Calu3 (cell line): ENCODE measurements around the gene OGFOD3. TPM values are rescaled to one million over a fixed set of nuclear protein-coding genes. Genes with fewer than 3 reads are reported as not detected.
"Not testable (repeated sequence)": the region's sequence is repeated elsewhere in the genome, so short reads cannot be mapped to it uniquely, and the experiment has no call there.

Source experiments
- BruUV-seq: library from RNA; stranded (reverse); fragments of 400-500 nt; replicated peaks from 2 replicates; lab custom pipeline; 2021; lab: Mats Ljungman, UMichigan
- CTCF ChIA-PET: fragments of 300-600 bp; sonication (Branson Sonifier 250); formaldehyde crosslinking; loops from one replicate; lab custom pipeline; 2022; ENCODE audit warnings: antibody characterized with exemption; lab: Charles Lee
- DNase-seq: peaks from one replicate; pipeline ENCODE4 v3.0.0; 2022
- H3K27ac Mint-ChIP-seq: one replicate; pipeline ENCODE4 v1.8.0; 2022; ENCODE audit warnings: mixed read lengths; ENCODE audit not compliant: unreplicated experiment
- H3K27me3 Mint-ChIP-seq: one replicate; pipeline ENCODE4 v1.8.0; 2022; ENCODE audit warnings: mixed read lengths; ENCODE audit not compliant: unreplicated experiment
- H3K36me3 Mint-ChIP-seq: one replicate; pipeline ENCODE4 v1.8.0; 2022; ENCODE audit warnings: mild to moderate bottlenecking, moderate library complexity, mixed read lengths; ENCODE audit not compliant: insufficient read depth, unreplicated experiment
- H3K4me1 Mint-ChIP-seq: one replicate; pipeline ENCODE4 v1.8.0; 2022; ENCODE audit warnings: mild to moderate bottlenecking, low read depth, mixed read lengths; ENCODE audit not compliant: unreplicated experiment
- H3K4me3 Mint-ChIP-seq: one replicate; pipeline ENCODE4 v1.8.0; 2022; ENCODE audit warnings: mild to moderate bottlenecking, low read depth, moderate library complexity, mixed read lengths; ENCODE audit not compliant: unreplicated experiment
- H3K9me3 Mint-ChIP-seq: one replicate; pipeline ENCODE4 v1.8.0; 2022; ENCODE audit warnings: low read depth, mixed read lengths; ENCODE audit not compliant: unreplicated experiment
- intact Hi-C: fragments of 100-400 bp; cut with micrococcal nuclease; formaldehyde crosslinking; loops from one replicate; pipeline ENCODE4 v1.10.0; 2022; ENCODE audit not compliant: unreplicated experiment
- total RNA-seq: library from RNA; stranded (reverse); gene quantifications from 2 replicates; pipeline ENCODE4 v1.2.3, GENCODE V29; 2022
- TF ChIP-seq, protein P1 (sequence below): fragments of 200-600 bp; IDR thresholded peaks from one replicate; pipeline ENCODE4 v1.8.0; 2022; ENCODE audit warnings: antibody characterized with exemption; ENCODE audit not compliant: unreplicated experiment

The OGFOD3 gene
- total RNA-seq, 1 experiment from 2014 or later, result 29.0 TPM

DNA sequence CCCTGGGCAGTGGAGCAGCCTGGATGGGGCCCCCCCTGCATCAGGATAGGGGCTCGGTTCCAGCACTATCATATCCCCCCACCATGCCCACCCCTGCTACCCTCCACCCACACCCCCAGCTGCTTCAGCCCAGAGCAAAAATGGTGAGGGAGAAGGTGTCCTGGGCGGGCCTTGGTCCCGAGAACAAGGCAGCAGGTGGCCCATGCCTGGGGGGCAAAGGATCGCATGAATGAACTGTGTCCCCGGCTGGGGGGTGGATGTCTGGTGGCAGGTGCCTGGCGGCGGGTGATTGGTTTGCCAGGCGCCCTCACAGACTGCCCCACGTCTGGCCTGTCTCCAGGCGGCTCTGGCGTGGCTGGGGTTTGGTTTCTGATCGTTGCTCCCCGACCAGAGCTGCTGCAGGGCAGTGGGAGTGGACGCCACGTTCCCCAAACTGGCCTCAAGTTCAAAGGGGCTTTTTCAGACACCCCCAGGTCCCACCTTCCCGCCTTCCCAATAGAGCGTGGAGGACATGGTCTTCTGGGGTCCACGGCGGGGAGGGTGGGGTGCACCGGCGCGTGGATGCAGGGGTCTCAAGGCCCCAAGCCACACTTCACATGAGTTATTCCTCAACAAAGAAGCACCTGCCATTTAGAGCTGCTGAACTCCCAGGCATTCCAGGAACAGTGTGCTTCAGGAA is 34.2 kb downstream of the OGFOD3 start:
- H3K27ac Mint-ChIP-seq, result no peak overlapping the region
- peaks cover 5% of the 10 kb centered on the region for H3K36me3 Mint-ChIP-seq
- intact Hi-C loops, result no loop called here
- no peaks in the 10 kb centered on the region for H3K9me3 Mint-ChIP-seq
- TF ChIP-seq, protein P1, sequence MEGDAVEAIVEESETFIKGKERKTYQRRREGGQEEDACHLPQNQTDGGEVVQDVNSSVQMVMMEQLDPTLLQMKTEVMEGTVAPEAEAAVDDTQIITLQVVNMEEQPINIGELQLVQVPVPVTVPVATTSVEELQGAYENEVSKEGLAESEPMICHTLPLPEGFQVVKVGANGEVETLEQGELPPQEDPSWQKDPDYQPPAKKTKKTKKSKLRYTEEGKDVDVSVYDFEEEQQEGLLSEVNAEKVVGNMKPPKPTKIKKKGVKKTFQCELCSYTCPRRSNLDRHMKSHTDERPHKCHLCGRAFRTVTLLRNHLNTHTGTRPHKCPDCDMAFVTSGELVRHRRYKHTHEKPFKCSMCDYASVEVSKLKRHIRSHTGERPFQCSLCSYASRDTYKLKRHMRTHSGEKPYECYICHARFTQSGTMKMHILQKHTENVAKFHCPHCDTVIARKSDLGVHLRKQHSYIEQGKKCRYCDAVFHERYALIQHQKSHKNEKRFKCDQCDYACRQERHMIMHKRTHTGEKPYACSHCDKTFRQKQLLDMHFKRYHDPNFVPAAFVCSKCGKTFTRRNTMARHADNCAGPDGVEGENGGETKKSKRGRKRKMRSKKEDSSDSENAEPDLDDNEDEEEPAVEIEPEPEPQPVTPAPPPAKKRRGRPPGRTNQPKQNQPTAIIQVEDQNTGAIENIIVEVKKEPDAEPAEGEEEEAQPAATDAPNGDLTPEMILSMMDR, result no peak
- DNase-seq, result no peak
- peaks cover 17% of the 10 kb centered on the region for H3K4me1 Mint-ChIP-seq
- H3K27me3 Mint-ChIP-seq, result peaks cover 59% of the 10 kb centered on the region
- CTCF ChIA-PET, result interaction anchor here (1.3 kb wide), 1 partner anchor 10 kb away, joined by 3 read pairs; no protein-coding TSS in a partner anchor
- no peak overlapping the region for H3K4me3 Mint-ChIP-seq
- BruUV-seq, result no TSS peak

DNA sequence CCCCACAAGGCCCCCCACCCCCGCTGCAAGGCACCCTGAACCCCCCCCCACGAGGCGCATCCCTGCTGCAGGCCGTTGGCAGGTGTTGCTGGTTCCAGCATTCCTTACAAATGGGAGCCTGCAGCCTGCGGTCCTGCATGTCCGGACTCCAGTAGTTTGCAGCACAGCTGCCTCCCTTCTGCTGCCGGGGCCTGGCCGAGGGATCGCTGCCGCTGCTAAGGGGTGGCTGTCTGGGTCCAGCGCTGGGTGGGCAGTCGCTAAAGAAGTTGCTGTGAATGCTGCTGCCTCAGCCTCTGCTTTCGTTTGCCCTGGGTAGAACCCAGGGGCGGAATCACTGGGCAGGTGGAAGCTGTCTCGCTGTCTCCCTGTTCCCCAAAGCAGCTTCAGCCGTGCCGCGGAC is 35.0 kb downstream of the OGFOD3 start:
- H3K27me3 Mint-ChIP-seq, result peaks cover 66% of the 10 kb centered on the region
- DNase-seq, result no peak
- no peak overlapping the region for H3K4me3 Mint-ChIP-seq
- peaks cover 5% of the 10 kb centered on the region for H3K36me3 Mint-ChIP-seq
- no TSS peak for BruUV-seq
- no peak overlapping the region for H3K27ac Mint-ChIP-seq
- H3K9me3 Mint-ChIP-seq, result no peaks in the 10 kb centered on the region
- CTCF ChIA-PET, result interaction anchor here (1.3 kb wide), 1 partner anchor 10 kb away, joined by 3 read pairs; no protein-coding TSS in a partner anchor
- intact Hi-C loops, result no loop called here
- TF ChIP-seq, protein P1, result no peak
- peaks cover 17% of the 10 kb centered on the region for H3K4me1 Mint-ChIP-seq

DNA sequence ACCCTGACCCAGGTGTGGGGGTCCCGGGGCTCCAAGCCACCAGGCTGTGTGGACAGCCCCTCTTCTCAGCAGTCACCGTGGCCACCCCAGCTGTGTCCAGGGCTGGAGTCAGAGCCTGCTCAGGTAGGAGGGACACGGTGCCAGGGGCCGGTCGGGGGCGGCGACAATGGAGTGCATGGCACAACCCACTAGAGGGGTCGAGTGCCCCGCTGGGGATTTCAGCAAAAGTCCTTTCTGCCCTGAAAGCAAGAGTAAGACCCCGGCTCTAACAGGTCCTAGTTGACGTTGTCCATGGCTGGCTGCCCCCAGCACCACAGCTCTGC is 35.5 kb downstream of the OGFOD3 start:
- intact Hi-C loops, result no loop called here
- Mint-ChIP-seq H3K36me3 (peaks cover 5% of the 10 kb centered on the region), H3K4me1 (peaks cover 13% of the 10 kb centered on the region), H3K9me3 (no peaks in the 10 kb centered on the region), H3K4me3 (no peak overlapping the region), H3K27me3 (peaks cover 64% of the 10 kb centered on the region), H3K27ac (no peak overlapping the region)
- BruUV-seq, result no TSS peak
- DNase-seq, result no peak
- CTCF ChIA-PET, result no interaction called here
- TF ChIP-seq, protein P1, result no peak

DNA sequence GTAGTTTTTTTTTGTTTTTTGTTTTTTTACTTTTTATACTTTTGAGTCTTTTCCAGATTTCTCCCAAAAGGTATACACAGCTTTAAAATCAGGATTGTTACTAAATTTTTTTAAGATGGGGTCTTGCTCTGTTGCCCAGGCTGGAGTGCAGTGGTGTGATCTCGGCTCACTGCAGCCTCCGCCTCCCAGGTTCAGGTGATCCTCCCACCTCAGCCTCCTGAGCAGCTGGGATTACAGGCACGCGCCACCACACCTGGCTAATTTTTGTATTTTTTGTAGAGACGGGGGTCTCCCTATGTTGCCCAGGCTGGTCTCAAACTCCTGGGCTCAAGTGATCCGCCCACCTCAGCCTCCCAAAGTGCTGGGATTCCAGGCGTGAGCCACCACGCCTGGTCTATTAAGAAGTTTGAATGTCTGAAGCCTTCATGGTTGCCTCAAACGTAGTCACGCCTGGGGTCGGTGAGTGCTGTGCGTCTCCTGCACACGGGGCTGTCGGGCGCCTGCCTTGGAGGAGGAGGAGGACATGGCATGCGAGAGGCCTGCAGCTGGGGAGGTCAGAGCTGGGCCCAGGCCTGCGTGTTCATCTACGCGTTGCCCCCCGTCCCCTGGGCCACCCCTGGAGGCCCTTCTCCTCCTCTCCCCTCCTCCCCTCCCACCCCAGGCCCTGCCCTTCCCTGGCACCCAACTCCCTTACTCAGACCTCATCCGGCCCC is 36.0 kb downstream of the OGFOD3 start:
- H3K4me3 Mint-ChIP-seq, H3K27ac Mint-ChIP-seq, BruUV-seq, DNase-seq, intact Hi-C loops, H3K4me1 Mint-ChIP-seq, H3K36me3 Mint-ChIP-seq, CTCF ChIA-PET, H3K9me3 Mint-ChIP-seq: not testable (repeated sequence)
- H3K27me3 Mint-ChIP-seq, result peaks cover 59% of the 10 kb centered on the region

DNA sequence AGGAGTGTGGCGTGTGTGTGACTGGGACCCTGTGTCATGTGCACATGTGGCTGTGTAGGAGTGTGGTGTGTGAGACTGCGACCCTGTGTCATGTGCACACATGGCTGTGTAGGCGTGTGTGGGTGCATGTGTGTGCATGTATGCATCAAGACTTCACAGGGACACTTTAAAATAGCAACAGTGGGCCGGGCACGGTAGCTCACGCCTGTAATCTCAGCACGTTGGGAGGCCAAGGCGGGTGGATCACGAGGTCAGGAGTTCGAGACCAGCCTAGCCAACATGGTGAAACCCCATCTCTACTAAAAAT is 36.7 kb downstream of the OGFOD3 start:
- H3K36me3 Mint-ChIP-seq, H3K4me1 Mint-ChIP-seq, BruUV-seq, H3K4me3 Mint-ChIP-seq, H3K9me3 Mint-ChIP-seq, CTCF ChIA-PET, DNase-seq, intact Hi-C loops, H3K27ac Mint-ChIP-seq: not testable (repeated sequence)
- H3K27me3 Mint-ChIP-seq, result peaks cover 51% of the 10 kb centered on the region
